Dendritic cell treated with granulocyte-macrophage colony-stimulating factor and Interleukin-4, amounts not matched to agents 40 ng/mL and 50 ng/mL, for 4 days (primary cell): ENCODE measurements around the gene VWF.

Source experiments
- H3K27ac Mint-ChIP-seq: one replicate; pipeline ENCODE4 v1.8.0; 2022; ENCODE audit warnings: mild to moderate bottlenecking, mixed read lengths
- H3K27me3 Mint-ChIP-seq: one replicate; pipeline ENCODE4 v1.8.0; 2022; ENCODE audit warnings: mild to moderate bottlenecking, mixed read lengths
- H3K36me3 Mint-ChIP-seq: one replicate; pipeline ENCODE4 v1.8.0; 2022; ENCODE audit warnings: low read depth, mixed read lengths
- H3K4me1 Mint-ChIP-seq: one replicate; pipeline ENCODE4 v1.8.0; 2022; ENCODE audit warnings: low read depth, mixed read lengths
- H3K4me3 Mint-ChIP-seq: one replicate; pipeline ENCODE4 v1.8.0; 2022; ENCODE audit warnings: mild to moderate bottlenecking, moderate library complexity, mixed read lengths
- H3K9me3 Mint-ChIP-seq: one replicate; pipeline ENCODE4 v1.8.0; 2022; ENCODE audit warnings: mixed read lengths
- intact Hi-C: fragments of 100-400 bp; cut with micrococcal nuclease; formaldehyde crosslinking; loops from one replicate; pipeline ENCODE4 v1.15.0; 2022

VWF gene

GRCh38 chr12:5987573-5987972 lies 136.9 kb downstream of the VWF start:
- peaks cover 5% of the 10 kb centered on the region for H3K4me1 Mint-ChIP-seq
- intact Hi-C loops, result no loop called here
- no peak overlapping the region for H3K4me3 Mint-ChIP-seq
- no peaks in the 10 kb centered on the region for H3K36me3 Mint-ChIP-seq
- H3K27ac Mint-ChIP-seq, result no peak overlapping the region
- no peaks in the 10 kb centered on the region for H3K9me3 Mint-ChIP-seq
- H3K27me3 Mint-ChIP-seq, result peaks cover 3% of the 10 kb centered on the region

DNA sequence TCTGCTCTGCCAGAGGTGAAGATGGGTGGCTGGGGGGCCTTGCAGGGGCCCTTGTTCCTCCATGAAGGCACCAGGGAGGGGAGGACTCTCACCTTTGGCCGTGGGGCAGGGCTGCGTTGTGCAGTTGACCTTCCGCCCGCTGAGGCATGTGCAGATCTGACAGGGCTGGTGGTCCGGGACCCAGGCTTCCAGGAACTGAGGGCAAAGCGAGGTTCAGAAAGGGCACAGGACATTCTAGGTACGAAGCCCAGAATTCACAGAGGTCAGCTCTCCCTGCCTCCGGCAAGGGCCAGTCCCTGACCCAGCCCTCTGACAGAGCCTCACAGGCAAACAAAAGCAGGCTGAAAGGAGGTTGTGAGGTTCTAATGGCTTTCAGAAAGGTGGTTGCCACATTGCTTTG lies 139.0 kb downstream of the VWF start:
- Mint-ChIP-seq H3K27ac (no peak overlapping the region), H3K9me3 (no peaks in the 10 kb centered on the region), H3K27me3 (peaks cover 3% of the 10 kb centered on the region), H3K36me3 (no peaks in the 10 kb centered on the region), H3K4me1 (peaks cover 5% of the 10 kb centered on the region), H3K4me3 (no peak overlapping the region)
- intact Hi-C loops, result no loop called here

DNA sequence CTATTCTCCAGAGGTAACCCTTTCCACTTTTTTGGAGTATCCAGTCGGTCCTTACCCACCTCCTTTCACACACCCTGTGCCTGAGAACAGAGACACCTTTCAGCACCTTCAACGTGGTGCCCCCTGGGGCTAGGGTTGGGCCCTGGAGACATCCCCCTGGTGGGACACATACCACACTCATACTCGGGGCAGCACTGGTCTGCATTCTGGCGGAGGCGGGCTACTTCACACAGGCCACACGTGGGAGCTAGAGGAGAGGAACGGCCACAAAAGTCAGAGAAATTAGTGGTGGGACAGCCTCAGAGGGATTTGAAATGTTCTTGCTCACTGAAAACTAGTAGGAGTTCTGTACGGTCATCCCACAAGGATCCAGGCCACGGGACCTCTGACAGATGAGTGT lies 139.6 kb downstream of the VWF start:
- Mint-ChIP-seq H3K9me3 (no peaks in the 10 kb centered on the region), H3K4me1 (peaks cover 5% of the 10 kb centered on the region), H3K36me3 (no peaks in the 10 kb centered on the region), H3K27me3 (peaks cover 3% of the 10 kb centered on the region), H3K27ac (no peak overlapping the region), H3K4me3 (no peak overlapping the region)
- intact Hi-C loops, result no loop called here

GRCh38 chr12:5982106-5982505 lies 142.4 kb downstream of the VWF start:
- intact Hi-C loops, result no loop called here
- no peaks in the 10 kb centered on the region for H3K27me3 Mint-ChIP-seq
- no peak overlapping the region for H3K27ac Mint-ChIP-seq
- no peak overlapping the region for H3K4me3 Mint-ChIP-seq
- H3K4me1 Mint-ChIP-seq, result no peaks in the 10 kb centered on the region
- H3K9me3 Mint-ChIP-seq, result no peaks in the 10 kb centered on the region
- H3K36me3 Mint-ChIP-seq, result no peaks in the 10 kb centered on the region

- intact Hi-C loops, result no loop called here
- Mint-ChIP-seq H3K4me3 (no peak overlapping the region), H3K27me3 (peaks cover 3% of the 10 kb centered on the region), H3K9me3 (no peaks in the 10 kb centered on the region), H3K4me1 (no peaks in the 10 kb centered on the region), H3K36me3 (no peaks in the 10 kb centered on the region), H3K27ac (no peak overlapping the region)
Measured at GRCh38 chr12:5977556-5977955, 146.9 kb downstream of the VWF start.

DNA sequence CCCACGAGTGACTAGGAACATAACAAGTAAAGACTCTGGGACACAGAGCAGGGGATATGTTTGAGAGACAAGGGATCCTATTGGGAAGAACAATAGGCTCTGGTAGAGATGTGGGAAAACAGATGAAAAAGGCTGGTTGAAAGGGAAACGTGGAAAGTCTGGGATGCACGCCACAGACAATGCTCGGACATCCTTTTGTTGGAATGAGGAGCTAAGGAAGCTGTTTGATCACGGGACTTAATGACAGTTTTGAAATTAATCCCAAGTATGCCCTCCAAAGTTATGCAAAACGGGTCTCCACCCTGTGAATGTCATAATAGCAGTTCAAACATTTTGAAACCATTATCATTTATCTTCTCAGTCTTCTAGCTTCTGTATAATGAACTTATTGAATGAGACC lies 147.8 kb downstream of the VWF start:
- Mint-ChIP-seq H3K27me3 (peaks cover 3% of the 10 kb centered on the region), H3K4me1 (no peaks in the 10 kb centered on the region), H3K36me3 (no peaks in the 10 kb centered on the region), H3K27ac (no peak overlapping the region), H3K4me3 (no peak overlapping the region), H3K9me3 (no peaks in the 10 kb centered on the region)
- intact Hi-C loops, result no loop called here

DNA sequence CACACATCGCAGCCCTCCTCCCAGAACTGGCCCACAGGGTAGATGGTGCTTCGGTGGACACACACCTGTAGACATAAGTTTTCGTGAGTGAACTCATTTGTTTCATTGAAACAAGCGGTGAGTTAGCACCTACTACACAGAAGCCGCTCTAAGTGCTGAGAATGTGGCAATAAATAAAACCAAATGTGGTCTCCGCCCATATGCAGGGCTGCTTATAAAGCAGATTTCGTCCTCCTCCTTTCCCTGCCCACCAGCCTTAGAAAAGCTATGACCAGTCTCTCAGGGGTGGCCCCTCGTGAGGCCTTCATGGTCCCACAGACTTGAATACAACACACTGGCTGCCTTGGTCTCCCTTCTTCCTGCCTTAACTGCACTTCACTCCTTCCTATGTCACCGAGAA lies 148.3 kb downstream of the VWF start:
- H3K4me1 Mint-ChIP-seq, result no peaks in the 10 kb centered on the region
- peaks cover 4% of the 10 kb centered on the region for H3K27me3 Mint-ChIP-seq
- intact Hi-C loops, result no loop called here
- no peak overlapping the region for H3K4me3 Mint-ChIP-seq
- no peak overlapping the region for H3K27ac Mint-ChIP-seq
- H3K9me3 Mint-ChIP-seq, result no peaks in the 10 kb centered on the region
- no peaks in the 10 kb centered on the region for H3K36me3 Mint-ChIP-seq

DNA sequence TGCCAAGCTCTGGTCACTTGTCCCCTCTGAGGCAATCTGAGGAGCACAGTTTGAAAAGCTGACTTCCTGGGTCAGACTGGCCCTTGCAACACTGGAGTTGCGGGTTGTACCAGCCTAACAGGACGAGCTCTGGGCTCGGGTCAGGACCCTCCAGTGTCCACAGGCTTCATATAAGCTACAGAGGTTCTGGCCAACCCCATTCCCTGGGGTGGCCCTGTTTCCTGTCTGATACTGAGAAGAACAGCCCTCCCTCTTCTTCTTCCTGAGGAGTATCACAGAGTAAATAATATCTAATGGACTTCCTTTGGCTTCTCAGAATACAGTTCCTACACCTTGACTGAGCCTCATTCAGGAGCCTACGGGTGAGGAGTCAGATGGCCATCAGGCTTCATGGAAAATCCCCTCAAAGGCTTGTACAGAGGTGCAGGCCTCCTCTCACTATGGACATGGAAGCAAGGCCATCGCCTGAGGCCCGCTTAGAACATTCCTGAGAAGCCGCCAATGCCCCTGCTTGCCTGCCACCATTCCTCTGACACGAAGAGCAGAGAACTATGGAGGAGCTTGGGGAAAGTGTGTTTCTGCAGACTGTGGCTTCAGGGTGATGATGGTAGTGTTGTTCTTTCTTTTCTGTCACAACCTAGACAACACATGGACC lies 150.9 kb downstream of the VWF start:
- Mint-ChIP-seq H3K4me1 (no peaks in the 10 kb centered on the region), H3K27ac (no peak overlapping the region), H3K36me3 (no peaks in the 10 kb centered on the region), H3K9me3 (no peaks in the 10 kb centered on the region), H3K27me3 (peaks cover 4% of the 10 kb centered on the region), H3K4me3 (no peak overlapping the region)
- intact Hi-C loops, result no loop called here

GRCh38 chr12:5972387-5972786 lies 152.1 kb downstream of the VWF start:
- no peaks in the 10 kb centered on the region for H3K9me3 Mint-ChIP-seq
- intact Hi-C loops, result no loop called here
- peaks cover 4% of the 10 kb centered on the region for H3K27me3 Mint-ChIP-seq
- no peaks in the 10 kb centered on the region for H3K4me1 Mint-ChIP-seq
- H3K4me3 Mint-ChIP-seq, result no peak overlapping the region
- no peaks in the 10 kb centered on the region for H3K36me3 Mint-ChIP-seq
- no peak overlapping the region for H3K27ac Mint-ChIP-seq

DNA sequence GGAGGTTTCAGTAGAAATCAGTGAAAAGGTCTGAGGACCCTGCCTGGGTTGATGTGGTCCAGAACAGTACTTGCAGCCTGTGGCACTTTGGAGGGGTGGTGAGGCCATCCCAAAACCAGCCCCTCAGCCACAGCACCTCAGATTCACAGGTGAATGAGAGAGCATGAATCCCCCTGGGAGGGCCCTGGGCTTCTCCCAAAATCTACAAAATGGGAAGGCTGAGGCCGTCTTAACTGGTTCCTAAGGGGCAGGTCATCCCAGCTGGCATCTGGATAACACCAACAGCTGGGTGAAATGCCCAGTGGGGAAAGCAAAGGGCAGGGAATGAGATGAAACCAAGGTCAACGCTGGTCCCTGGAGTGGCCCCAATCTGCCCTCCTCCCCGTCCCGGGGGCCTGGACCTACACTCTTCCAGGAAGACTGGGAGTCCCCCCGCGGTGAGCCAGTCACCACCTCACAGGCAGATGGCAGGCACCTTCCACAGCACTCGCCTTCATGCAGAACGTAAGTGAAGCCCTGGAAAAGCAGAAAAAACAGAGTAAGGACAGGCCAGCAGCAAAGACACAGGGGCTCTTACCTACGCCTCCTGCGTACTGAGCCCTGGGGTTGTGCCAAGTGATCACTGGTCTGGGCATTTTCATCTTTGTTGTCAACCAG lies 153.1 kb downstream of the VWF start:
- H3K9me3 Mint-ChIP-seq, result no peaks in the 10 kb centered on the region
- no peak overlapping the region for H3K4me3 Mint-ChIP-seq
- no peak overlapping the region for H3K27ac Mint-ChIP-seq
- intact Hi-C loops, result no loop called here
- no peaks in the 10 kb centered on the region for H3K4me1 Mint-ChIP-seq
- H3K36me3 Mint-ChIP-seq, result no peaks in the 10 kb centered on the region
- peaks cover 3% of the 10 kb centered on the region for H3K27me3 Mint-ChIP-seq

DNA sequence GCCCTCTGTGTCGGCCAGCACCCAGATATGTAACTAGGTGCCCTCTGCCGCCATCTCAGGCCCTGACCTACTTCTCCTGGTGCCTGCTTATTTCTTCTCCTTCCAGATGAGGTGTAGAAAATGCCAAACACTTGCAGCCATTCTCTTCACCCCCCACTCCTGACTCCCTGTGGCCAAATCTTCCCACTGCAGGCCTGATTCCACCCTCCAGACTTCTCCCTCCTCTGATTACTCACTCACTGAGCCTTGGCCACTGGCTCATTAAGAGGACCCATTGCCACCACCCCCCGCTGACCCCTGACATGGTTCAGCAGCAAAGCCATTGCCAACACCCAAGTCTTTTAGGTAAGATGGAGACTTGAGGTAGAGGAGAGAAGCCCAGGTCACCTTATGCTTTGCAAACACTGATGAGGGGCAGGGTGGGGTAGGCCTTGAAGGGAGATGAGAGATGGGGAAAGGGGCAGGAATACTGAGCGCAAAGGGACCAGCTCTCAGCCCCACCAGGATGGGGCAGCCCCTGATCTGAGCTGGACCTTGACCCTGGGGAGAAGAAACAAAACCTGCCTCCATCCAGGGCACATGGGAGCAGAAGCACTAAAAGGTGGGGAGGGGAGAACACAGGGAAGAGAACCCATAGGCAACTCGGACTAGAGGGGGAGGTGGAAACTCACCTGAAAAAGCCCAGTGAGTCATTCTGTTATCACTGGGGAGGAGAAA lies 154.3 kb downstream of the VWF start:
- peaks cover 7% of the 10 kb centered on the region for H3K27me3 Mint-ChIP-seq
- no peaks in the 10 kb centered on the region for H3K9me3 Mint-ChIP-seq
- no peak overlapping the region for H3K27ac Mint-ChIP-seq
- H3K4me1 Mint-ChIP-seq, result no peaks in the 10 kb centered on the region
- intact Hi-C loops, result no loop called here
- H3K36me3 Mint-ChIP-seq, result no peaks in the 10 kb centered on the region
- H3K4me3 Mint-ChIP-seq, result no peak overlapping the region

DNA sequence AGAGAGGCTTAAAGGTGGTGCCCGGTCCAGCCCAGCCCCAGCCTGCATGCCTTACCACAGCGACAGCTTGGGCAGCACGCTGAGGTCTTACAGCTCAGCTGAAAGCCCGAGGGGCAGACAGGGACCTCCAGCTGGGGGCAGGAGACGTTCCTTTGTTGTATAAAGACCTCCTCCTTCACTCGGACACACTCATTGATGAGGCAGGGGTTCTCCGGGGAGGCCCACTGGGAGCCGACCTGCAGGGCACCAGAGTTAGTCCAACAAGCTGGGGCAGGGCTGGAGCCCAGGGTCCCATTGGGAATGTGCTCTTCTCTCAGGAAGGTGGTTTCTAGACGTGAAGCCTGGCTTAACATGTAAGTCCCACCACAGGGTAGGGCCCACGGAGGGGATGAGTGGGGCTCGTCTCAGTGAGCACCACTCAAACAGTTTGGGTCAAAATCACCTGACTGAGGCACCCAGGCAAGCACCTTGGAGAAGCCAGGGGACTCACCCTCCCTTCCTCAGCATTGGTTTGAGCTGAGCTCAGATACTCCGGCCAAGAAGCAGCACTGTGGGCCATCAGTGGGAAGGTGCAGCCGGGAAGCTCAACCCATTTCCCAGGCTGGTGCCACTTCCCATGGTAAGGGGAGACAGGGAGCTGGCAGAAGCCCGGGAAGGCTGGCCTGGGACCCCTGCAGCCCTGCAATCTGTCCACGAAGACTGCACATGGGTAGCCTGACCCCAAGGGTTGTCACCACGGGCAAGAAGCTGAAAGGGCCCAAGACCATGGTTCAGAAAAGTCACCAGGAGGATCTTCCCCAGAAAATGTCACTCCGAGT lies 155.1 kb downstream of the VWF start:
- intact Hi-C loops, result no loop called here
- Mint-ChIP-seq H3K4me1 (no peaks in the 10 kb centered on the region), H3K36me3 (no peaks in the 10 kb centered on the region), H3K9me3 (no peaks in the 10 kb centered on the region), H3K27ac (no peak overlapping the region), H3K4me3 (no peak overlapping the region), H3K27me3 (peaks cover 11% of the 10 kb centered on the region)

- H3K27me3 Mint-ChIP-seq, result peaks cover 11% of the 10 kb centered on the region
- no peaks in the 10 kb centered on the region for H3K9me3 Mint-ChIP-seq
- intact Hi-C loops, result no loop called here
- H3K27ac Mint-ChIP-seq, result no peak overlapping the region
- H3K4me1 Mint-ChIP-seq, result no peaks in the 10 kb centered on the region
- H3K4me3 Mint-ChIP-seq, result no peak overlapping the region
- no peaks in the 10 kb centered on the region for H3K36me3 Mint-ChIP-seq
Measured at GRCh38 chr12:5967645-5968415, 156.6 kb downstream of the VWF start.
